MV-4-11 (cell line): ENCODE results near the gene CDK19.
"Not testable (repeated sequence)": the region's sequence is repeated elsewhere in the genome, so short reads cannot be mapped to it uniquely, and the experiment has no call there.

Experiments
- DNase-seq: peaks from one replicate; lab custom pipeline; 2025; lab: John Stamatoyannopoulos, UW

CDK19 gene

DNA sequence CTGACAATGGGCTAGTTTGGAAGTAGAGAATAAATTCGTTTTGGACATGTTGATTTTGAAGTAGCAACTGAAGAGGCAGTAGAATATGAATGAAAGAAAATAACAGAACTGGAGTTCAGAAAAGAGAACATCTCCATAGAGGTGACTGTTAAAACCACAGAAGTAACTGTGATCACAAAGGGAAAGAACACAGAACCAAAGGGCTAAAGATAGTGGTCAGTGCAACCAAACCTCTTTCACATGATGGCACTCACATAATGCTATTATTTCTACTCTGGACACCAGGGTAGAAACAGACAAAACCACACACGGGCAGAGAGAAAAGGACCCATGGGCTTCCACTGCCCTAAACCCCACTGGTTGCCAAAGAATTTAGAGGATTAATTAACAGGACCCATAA is 58.5 kb downstream of the CDK19 start:
- DNase-seq: peak; percentile 40

DNA sequence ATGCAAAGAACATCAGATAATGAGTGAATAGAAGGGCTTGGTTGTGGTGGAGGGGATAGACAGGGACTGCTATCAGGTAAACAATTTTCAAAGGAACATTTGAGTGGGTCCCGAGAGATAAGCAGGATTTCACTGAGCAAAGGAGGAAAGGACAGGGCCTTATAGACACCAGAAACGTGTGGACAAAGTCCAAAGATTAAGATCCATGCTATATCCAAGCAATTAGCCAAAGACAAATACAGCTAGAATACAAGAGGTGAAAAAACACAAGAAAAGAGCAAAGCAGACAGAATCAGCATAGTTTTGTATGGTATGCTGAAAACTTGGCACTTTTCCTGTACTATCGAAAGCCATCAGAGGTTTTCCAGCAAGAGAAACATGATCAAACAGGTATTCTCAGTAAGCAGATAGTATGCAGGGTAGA is 59.8 kb downstream of the CDK19 start:
- DNase-seq: no peak

DNA sequence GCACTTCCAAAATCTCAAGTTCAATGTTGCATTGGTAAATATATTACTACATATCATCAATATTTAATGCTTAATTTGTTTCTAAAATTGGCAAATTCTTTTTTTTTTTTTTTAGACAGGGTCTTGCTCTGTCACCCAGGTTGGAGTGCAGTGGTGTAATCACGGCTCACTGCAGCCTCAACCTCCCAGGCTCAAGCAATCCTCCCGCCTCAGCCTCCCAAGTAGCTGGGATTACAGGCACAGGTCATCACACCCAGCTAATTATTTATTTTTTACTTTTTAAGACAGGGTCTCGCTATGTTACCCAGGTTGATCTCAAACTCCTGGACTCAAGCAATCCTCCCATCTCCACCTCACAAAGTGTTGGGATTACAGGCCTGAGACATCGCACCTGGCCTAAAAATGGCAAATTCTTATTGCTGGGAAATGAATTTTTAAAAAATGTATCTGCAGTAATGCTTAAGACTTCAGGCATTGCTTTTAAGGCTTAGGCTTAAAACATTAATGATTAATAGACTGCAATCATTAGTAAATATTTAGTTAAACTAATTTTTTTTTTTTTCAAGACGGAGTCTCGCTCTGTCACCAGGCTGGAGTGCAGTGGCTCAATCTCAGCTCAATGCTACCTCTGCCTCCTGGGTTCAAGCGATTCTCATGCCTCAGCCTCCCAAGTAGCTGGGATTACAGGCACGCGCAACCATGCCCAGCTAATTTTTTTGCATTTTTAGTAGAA is 61.2 kb downstream of the CDK19 start:
- DNase-seq: not testable (repeated sequence)

DNA sequence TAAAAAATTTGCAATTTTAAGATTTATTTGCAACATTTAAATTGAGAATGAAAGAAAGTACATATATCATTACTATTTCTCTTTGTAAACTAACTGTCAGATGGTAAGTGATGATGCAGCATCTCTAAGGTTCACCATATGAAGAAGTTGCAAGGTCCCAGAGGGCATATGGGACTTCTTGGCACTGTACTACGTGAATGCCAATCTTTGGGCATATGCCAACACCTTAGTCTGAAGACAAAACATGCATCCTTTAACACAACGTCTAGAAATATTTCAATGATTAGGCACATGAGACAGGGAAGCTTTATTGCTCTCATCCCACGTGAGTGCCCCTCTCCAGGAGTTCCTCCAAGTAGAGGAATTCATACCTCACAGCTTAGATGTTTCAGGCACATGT is 66.8 kb downstream of the CDK19 start:
- DNase-seq: no peak

DNA sequence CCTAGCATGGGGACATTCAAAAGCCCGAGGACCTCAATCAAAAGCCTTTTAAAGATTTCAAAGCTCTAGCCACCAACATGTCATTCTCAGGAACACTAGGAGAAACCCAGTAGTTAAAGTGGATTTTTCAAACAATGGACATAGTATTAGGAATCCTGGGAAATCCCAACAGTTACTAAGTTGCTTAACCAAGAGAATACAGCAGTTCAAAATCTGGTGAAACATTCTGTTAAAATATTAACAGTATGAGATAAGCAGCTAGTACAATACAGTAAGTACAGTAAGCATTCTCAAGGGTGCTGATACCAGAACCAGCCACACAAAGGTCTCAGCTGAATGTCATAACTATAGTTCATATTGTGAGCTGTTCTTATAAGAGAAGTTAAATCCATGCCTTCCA is 68.6 kb downstream of the CDK19 start:
- DNase-seq: no peak

DNA sequence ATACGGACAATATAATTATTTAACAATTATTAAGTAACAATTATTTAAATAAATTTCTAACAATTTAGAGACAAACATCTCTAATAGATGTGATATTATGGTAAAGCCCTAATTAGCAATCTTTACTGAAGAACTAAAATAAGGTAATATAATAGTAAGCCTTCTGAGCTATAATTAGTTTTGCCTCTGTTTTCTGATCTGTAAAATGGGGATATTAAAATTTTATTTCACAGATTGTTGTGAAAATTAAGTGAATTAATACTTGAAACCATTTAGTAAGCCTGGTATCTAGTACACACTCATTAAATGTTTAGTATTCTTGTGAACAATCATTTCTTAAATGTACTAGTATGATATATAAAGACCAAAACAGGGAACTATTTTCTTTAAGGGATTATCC is 70.3 kb downstream of the CDK19 start:
- DNase-seq: no peak

DNA sequence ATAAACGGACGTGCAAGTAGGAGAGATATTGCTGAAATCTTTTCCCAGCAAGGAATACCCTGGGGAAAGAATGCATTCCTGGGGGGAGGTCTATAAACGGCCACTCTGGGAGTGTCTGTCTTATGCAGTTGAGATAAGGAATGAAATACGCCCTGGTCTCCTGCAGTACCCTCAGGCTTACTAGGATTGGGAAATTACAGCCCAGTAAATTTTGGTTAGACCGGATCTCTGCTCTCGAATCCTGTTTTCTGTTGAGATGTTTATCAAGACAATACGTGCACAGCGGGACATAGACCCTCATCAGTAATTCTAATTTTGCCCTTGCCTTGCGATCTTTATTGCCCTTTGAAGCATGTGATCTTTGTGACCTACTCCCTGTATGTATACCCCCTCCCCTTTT is 72.7 kb downstream of the CDK19 start:
- DNase-seq: not testable (repeated sequence)

DNA sequence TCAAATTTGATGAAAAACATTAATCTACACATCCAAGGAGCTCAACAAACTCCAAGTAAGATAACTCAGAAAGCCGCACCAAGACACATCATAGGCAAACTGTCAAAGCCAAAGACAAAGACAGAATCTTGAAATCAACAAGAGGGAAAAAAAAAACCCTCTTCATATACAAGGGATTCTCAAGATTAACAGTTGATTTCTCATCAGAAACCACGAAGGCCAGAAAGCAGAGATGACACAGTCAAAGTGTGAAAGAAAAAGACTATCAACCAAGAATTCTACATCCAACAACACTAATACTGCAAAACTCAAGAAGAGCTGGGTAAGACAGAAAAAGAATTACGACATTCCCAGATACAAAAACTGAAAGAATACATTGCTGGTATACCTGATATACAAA is 73.8 kb downstream of the CDK19 start:
- peak; percentile 2 for DNase-seq

DNA sequence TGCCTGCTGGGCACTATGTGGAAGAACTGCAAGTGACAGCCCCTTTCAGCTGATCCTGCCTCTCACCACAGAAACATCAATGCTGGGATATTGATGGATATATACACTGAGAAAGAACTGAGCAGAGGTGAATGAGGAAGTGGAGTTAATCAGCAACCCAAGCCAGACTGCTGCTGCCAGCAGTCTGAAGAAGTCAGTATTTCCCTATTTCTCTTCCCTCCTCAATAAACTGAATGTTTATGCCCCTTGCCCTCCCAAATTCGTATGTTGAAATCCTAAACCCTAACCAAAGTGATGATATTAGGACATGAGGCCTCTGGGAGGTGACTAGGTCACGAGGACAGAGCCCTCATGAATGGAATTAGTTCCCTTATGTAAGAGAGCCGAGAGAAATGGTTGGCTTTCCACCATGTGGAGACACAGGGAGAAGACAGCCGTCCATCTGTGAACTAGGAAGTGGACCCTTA is 76.3 kb downstream of the CDK19 start:
- peak; percentile 100 for DNase-seq

DNA sequence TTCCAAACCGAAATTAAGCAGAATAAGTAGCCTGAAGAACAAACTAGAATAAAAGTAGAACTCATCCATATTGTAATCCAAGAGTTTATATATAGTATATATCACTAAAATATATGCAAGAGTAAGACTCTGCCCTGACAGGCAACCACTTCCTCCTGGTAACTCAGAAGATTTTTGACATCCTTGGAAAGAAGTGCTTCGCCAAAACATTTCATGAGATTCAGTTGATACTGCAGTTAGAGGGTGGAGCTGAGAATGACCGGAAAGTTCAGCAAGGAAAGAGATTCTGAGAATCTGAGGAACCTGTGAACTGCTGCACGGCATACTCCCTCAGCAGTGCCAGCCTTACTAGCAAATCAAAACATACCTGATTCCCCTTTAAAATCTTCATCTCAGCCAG is 79.6 kb downstream of the CDK19 start:
- peak; percentile 57 for DNase-seq

DNA sequence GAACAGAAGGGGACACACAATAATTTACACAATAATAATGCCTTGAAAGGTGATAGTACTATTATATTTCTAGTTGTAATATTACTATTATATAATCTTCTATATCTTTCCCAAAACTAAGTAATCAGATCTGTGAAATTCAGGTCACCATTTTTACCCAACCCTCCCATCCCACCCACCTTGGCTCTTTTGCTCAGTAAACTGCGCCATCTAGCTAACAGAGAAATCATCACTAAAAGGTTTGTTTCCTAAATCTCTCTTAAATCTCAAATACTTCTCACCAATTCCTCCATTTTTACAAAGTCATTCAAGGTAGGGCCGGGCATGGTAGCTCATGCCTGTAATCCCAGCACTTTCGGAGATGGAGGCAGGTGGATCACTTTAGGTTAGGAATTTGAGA is 83.4 kb downstream of the CDK19 start:
- no peak for DNase-seq

DNA sequence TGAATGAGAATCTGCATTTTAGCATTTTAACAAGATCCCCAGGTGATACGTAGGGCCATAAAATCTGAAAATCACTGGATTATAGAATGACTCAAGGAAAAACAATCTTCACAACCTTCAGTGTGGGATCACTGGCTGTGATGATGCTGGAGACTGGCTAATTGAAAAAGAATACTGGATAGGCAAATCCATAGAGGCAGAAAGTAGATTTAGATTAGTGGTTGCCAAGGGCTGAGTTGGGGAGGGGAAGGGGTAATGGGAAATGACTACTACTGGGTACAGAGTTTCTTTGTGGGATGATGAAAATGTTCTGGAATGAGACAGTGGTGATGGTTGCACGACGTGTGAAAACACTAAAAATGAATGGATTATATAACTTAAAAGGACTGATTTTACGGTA is 84.1 kb downstream of the CDK19 start:
- no peak for DNase-seq

DNA sequence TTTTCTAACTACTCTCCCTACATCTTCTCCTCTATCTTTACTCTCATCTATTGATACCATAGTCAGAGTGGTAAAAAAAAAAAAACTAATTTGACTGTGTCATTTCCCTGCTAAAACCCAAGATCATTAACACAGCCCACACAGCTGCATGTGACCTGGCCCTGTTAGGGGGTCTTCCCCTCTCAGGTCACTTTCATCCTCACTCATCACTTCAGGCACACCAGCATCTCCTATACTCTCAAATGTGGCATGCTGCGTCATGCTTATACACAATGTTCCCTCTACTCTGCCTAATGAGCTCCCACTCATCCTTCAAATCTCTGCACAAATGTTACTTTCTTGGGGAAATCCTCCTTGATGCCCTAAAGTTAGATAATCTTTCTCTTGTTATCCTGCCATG is 86.8 kb downstream of the CDK19 start:
- no peak for DNase-seq

DNA sequence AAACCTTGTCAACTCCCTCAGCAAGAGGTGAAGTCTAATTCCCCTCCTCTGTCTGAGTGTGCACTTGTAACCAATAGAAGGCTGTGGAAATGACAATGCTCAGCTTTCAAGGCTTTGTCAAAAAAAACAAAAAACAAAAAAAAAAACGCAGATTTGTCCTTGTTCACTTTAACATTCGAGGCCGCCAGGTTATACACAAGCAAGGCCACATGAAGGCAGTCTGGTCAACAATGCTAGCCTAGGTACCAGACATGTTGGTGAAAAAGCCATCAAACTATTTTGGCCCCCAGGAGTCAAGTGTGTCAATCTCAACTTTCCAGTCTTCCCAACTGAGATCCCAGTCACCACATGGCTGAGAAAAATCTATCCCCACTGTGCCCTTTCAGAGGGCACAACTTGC is 92.3 kb downstream of the CDK19 start:
- DNase-seq: no peak

DNA sequence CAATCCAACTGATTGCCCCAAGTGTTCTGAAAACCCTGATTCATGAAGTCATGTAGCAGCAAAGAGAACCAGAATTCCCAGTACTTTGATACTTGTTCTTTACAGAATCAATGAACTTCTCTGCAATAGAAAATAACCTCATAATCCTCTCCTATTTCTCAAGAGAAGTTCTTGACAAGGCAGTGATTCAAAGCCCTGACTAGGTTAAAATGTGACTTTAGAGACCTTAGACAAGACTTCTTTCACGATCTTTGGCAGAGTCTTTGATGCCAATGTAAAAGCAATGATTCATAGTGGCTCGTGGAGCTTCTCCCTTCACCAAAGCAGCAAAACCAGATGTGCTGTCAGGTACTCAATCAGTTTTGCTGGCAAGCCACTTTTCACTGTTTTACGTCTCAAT is 95.2 kb downstream of the CDK19 start:
- DNase-seq: no peak

DNA sequence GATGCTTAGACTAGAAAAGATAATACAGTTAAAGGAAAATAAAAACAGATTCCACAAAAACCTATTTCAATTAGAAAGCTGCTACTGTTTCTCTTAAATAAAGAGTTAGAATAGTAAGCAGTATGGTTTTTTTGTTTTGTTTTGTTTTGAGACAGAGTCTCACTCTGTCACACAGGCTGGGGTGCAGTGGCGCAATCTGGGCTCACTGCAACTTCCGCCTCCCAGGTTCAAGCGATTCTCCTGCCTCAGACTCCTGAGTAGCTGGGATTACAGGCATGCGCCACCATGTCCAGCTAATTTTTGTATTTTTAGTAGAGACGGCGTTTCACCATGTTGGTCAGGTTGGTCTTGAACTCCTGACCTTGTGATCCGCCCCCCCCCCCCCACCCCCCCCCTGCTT is 95.7 kb downstream of the CDK19 start:
- not testable (repeated sequence) for DNase-seq

DNA sequence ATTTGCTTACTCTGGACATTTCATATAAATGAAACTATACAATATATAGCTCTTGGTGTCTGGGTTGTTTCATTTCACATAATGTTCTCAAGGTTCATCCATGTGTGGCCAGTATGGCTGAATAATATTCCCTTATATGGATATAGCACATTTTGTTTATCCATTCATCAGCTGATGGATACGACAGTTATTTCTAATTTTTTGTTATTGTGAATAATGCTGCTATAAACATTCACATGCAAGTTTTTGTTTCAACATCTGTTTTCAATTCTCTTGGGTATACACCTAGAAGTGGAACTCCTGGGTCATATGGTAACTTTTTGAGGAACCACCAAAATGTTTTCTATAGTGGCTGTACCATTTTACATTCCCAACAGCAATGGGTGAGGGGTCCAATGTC is 101.1 kb downstream of the CDK19 start:
- DNase-seq: no peak

DNA sequence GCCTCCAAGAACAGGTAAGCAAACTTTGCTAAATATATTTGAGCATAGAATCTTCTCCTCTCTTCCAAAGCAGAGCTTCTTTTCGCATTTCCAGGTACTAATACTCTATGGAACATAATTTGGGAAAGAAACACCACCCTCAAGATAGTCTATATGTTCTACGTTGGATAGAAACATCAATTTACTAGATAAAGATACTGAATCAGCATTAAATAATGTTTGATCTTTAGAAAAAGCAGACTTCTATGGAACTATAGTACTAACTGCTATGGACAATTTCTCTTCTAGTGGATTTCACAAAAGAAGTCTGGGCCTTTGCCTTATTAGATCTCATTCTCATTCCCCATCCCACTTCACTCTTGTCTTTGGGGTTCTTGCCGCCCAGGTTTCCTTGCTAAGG is 103.0 kb downstream of the CDK19 start:
- DNase-seq: no peak

DNA sequence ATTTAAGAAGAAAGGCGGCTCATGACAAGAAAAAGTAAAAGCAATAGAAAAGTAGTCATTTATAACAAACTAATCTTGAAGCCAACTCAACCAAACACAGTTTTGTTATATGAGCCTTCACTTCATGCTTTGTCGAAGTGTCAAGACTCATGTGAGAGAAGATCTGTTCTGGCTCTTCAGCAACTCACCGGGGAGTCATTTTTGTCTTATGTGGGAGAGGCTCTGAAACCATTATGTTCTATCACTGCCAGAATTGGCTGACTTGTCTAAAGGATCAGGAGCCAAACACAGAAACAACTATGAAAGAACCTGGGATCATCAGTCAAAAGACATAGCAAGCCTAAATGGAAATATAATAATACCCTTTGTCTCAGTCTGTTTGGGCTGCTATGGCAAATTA is 105.2 kb downstream of the CDK19 start:
- no peak for DNase-seq

DNA sequence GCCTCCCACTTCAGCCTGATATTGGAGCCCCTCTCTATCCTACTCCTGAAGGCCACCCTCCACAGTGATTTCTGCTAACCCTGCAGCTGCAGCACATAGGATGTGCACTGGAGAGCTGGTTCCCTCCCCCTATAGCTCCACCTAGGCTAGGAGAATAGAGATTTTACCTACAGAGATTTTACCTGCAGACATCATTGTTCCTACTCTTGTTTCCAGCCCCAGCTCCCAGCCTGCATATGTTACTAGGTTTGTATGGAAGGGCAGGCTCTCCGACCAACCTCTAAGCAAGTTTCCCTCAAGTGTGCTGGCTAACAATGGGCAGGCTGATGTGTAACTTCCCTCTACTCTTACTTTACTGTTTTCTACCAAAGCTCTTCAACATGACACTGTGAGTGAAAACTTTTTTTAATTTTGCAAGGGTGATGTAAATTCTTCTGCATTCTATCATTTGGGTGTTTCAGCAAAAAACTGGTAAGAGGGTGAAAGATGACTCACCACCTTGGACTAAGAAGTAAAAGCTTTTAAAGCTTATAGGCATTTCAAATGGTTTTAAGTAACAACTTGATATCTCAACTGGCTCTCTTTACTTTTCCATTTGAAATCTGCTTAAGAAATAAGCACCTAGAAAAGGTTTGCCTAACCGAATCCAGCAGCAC is 106.8 kb downstream of the CDK19 start:
- DNase-seq: peak; percentile 59

DNA sequence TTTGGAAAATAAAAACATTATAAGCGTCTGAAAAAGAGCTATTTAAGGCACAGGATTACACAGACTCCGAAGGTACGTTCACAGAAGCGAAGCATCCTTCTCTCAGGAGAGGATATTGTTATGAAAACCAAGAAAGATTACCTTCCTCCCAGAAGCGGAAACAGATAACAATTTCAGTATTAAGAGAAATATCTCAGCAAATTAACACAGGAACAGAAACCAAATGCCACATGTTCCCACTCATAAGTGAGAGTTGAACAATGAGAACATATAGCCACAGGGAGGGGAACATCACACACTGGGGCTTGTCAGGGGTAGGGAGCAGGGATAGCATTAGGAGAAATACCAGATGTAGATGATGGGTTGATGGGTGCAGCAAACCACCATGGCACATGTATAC is 109.7 kb downstream of the CDK19 start:
- DNase-seq: no peak

DNA sequence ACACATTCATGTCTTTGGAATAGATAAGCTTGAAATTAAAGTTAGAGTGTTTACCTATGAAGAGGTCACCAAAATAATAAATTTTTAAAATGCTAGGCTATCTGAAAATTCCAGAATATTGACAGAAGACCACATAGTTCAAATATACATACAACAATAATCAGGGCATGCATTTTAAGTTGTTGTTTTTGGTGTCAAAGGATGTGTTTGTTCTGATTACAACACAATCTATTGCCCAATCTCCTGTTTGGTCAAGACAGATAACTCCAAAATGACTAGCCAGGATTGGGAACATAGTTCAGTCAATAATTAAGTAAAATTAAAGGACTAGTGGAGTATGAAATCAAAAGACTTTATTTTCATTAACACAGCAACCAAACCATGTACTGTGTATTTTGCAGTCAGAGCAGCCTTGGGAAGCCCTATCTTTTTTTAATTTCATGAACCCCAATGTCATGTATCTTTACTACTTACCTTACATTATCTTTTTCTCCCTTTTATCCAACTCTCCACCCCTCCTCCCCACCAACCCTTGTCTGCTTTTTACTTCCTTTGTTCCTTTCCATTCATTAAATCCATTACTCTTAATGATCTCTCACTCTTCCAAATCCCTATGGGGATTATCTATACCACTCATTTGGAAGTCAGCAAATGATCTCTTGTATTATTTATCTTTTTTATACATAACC is 111.2 kb downstream of the CDK19 start:
- DNase-seq: peak; percentile 4
